HEK293 (cell line): ENCODE results near the gene BLM.

Experiments
- BCL11B ChIP-seq: fragments of 450-650 bp; formaldehyde crosslinking; IDR thresholded peaks from 2 replicates; pipeline ENCODE4 v1.5.1; 2016; ENCODE audit warnings: low read depth, missing biosample characterization, missing genetic modification characterization
- CTCF ChIP-seq: fragments of 450-650 bp; formaldehyde crosslinking; IDR thresholded peaks from 2 replicates; pipeline ENCODE4 v1.5.1; 2016; ENCODE audit warnings: missing biosample characterization, missing genetic modification characterization
- HIC1 ChIP-seq: fragments of 450-650 bp; formaldehyde crosslinking; IDR thresholded peaks from 2 replicates; pipeline ENCODE4 v1.5.1; 2016; ENCODE audit warnings: missing biosample characterization, missing genetic modification characterization
- KLF10 ChIP-seq: fragments of 450-650 bp; IDR thresholded peaks from 2 replicates; pipeline ENCODE4 v1.5.1; 2018; ENCODE audit warnings: missing biosample characterization, mild to moderate bottlenecking, missing genetic modification characterization
- REST ChIP-seq: fragments of 450-650 bp; formaldehyde crosslinking; IDR thresholded peaks from 2 replicates; pipeline ENCODE4 v1.5.1; 2016; ENCODE audit warnings: missing biosample characterization, missing genetic modification characterization
- ZBTB20 ChIP-seq: fragments of 450-650 bp; formaldehyde crosslinking; IDR thresholded peaks from 2 replicates; pipeline ENCODE4 v1.5.1; 2016; ENCODE audit warnings: missing biosample characterization, missing genetic modification characterization
- ZBTB21 ChIP-seq: fragments of 450-650 bp; formaldehyde crosslinking; IDR thresholded peaks from 2 replicates; pipeline ENCODE4 v1.5.1; 2017; ENCODE audit warnings: missing biosample characterization, missing genetic modification characterization
- ZBTB44 ChIP-seq: fragments of 450-650 bp; IDR thresholded peaks from 2 replicates; pipeline ENCODE4 v1.5.1; 2018; ENCODE audit warnings: missing biosample characterization, mild to moderate bottlenecking, missing genetic modification characterization
- ZBTB49 ChIP-seq: fragments of 450-650 bp; formaldehyde crosslinking; IDR thresholded peaks from 2 replicates; pipeline ENCODE4 v1.5.1; 2016; ENCODE audit warnings: missing biosample characterization, missing genetic modification characterization, low read depth
- ZIC2 ChIP-seq: fragments of 450-650 bp; formaldehyde crosslinking; IDR thresholded peaks from 2 replicates; pipeline ENCODE4 v1.5.1; 2016; ENCODE audit warnings: missing biosample characterization, missing genetic modification characterization
- ZNF221 ChIP-seq: fragments of 450-650 bp; formaldehyde crosslinking; IDR thresholded peaks from 2 replicates; pipeline ENCODE4 v1.5.1; 2017; ENCODE audit warnings: missing biosample characterization, missing genetic modification characterization, borderline replicate concordance
- ZNF248 ChIP-seq: fragments of 450-650 bp; formaldehyde crosslinking; IDR thresholded peaks from 2 replicates; pipeline ENCODE4 v1.5.1; 2017; ENCODE audit warnings: missing biosample characterization, missing genetic modification characterization
- ZNF335 ChIP-seq: fragments of 450-650 bp; formaldehyde crosslinking; conservative IDR thresholded peaks from 2 replicates; pipeline ENCODE4 v1.5.1; 2016; ENCODE audit warnings: missing biosample characterization, missing genetic modification characterization
- ZNF404 ChIP-seq: fragments of 450-650 bp; formaldehyde crosslinking; IDR thresholded peaks from 2 replicates; pipeline ENCODE4 v1.5.1; 2017; ENCODE audit warnings: missing biosample characterization, missing genetic modification characterization
- ZNF433 ChIP-seq: fragments of 450-650 bp; formaldehyde crosslinking; IDR thresholded peaks from 2 replicates; pipeline ENCODE4 v1.5.1; 2016; ENCODE audit warnings: missing biosample characterization, missing genetic modification characterization, low read depth
- ZNF449 ChIP-seq: fragments of 450-650 bp; formaldehyde crosslinking; IDR thresholded peaks from 2 replicates; pipeline ENCODE4 v1.5.1; 2017; ENCODE audit warnings: missing biosample characterization, mild to moderate bottlenecking, missing genetic modification characterization, moderate library complexity
- ZNF501 ChIP-seq: fragments of 450-650 bp; formaldehyde crosslinking; IDR thresholded peaks from 2 replicates; pipeline ENCODE4 v1.5.1; 2016; ENCODE audit warnings: missing biosample characterization, missing genetic modification characterization
- ZNF530 ChIP-seq: fragments of 450-650 bp; formaldehyde crosslinking; IDR thresholded peaks from 2 replicates; pipeline ENCODE4 v1.5.1; 2016; ENCODE audit warnings: low read depth, missing biosample characterization, missing genetic modification characterization
- ZNF561 ChIP-seq: fragments of 450-650 bp; IDR thresholded peaks from 2 replicates; pipeline ENCODE4 v1.5.1; 2018; ENCODE audit warnings: missing biosample characterization, missing genetic modification characterization, borderline replicate concordance
- ZNF660 ChIP-seq: fragments of 450-650 bp; IDR thresholded peaks from 2 replicates; pipeline ENCODE4 v1.5.1; 2018; ENCODE audit warnings: missing biosample characterization, mild to moderate bottlenecking, missing genetic modification characterization
- ZNF701 ChIP-seq: fragments of 450-650 bp; formaldehyde crosslinking; IDR thresholded peaks from 2 replicates; pipeline ENCODE4 v1.5.1; 2016; ENCODE audit warnings: missing biosample characterization, missing genetic modification characterization
- ZSCAN16 ChIP-seq: fragments of 450-650 bp; formaldehyde crosslinking; IDR thresholded peaks from 2 replicates; pipeline ENCODE4 v1.5.1; 2016; ENCODE audit warnings: missing biosample characterization, missing genetic modification characterization
- ZSCAN5A ChIP-seq: fragments of 450-650 bp; formaldehyde crosslinking; IDR thresholded peaks from 2 replicates; pipeline ENCODE4 v1.5.1; 2016; ENCODE audit warnings: missing biosample characterization, missing genetic modification characterization

Gene BLM

GRCh38 chr15:90706394-90707327 is 10.5 kb upstream of the BLM start (continued):
- TF ChIP-seq HIC1 (tag by site-specific recombination) (no peak), ZNF561 (peak; percentile 70), ZNF433 (tag by site-specific recombination) (no peak), ZNF530 (tag by site-specific recombination) (no peak), KLF10 (tag by site-specific recombination) (peak; percentile 34; the same call in 1 of the 2 replicates), ZNF335 (tag by site-specific recombination) (peak; percentile 95), ZIC2 (tag by site-specific recombination) (peak; percentile 94), ZNF501 (tag by site-specific recombination) (no peak), ZSCAN16 (no peak), ZNF449 (peak; percentile 52; the same call in 1 of the 2 replicates), ZNF248 (no peak), ZNF660 (tag by site-specific recombination) (no peak; the same call in 1 of the 2 replicates), ZBTB21 (tag by site-specific recombination) (peak; percentile 44; the same call in 1 of the 2 replicates), ZSCAN5A (no peak), ZBTB49 (tag by site-specific recombination) (no peak), ZNF221 (tag by site-specific recombination) (no peak), ZNF701 (tag by site-specific recombination) (no peak), REST (no peak), ZBTB44 (peak; percentile 53; the same call in 1 of the 2 replicates), CTCF (no peak), ZBTB20 (tag by site-specific recombination) (peak; percentile 96), ZNF404 (tag by site-specific recombination) (0 out of 2 replicates have a peak, but pooled peaks have one; percentile 34), BCL11B (tag by site-specific recombination) (peak; percentile 60; the same call in 1 of the 2 replicates)
